ENCODE results near the gene ZCCHC14.
"Not testable (repeated sequence)": the region's sequence is repeated elsewhere in the genome, so short reads cannot be mapped to it uniquely, and the experiment has no call there.

ZCCHC14 gene

GRCh38 chr16:87371261-87371866, 121.5 kb downstream of the ZCCHC14 start:
- no peak overlapping the region for H3K9ac ChIP-seq (ENCODE audit: low read depth, low read length)
- 0 out of 2 replicates have a peak, but pooled peaks cover 3% of the 10 kb centered on the region for H3K4me1 ChIP-seq (ENCODE audit: insufficient read depth, low read length)
- H3K9me3 ChIP-seq (ENCODE audit: control insufficient read depth, insufficient read depth, low read length): no peaks in the 10 kb centered on the region
- H3K36me3 ChIP-seq (ENCODE audit: insufficient read depth, low read length): no peaks in the 10 kb centered on the region

DNA sequence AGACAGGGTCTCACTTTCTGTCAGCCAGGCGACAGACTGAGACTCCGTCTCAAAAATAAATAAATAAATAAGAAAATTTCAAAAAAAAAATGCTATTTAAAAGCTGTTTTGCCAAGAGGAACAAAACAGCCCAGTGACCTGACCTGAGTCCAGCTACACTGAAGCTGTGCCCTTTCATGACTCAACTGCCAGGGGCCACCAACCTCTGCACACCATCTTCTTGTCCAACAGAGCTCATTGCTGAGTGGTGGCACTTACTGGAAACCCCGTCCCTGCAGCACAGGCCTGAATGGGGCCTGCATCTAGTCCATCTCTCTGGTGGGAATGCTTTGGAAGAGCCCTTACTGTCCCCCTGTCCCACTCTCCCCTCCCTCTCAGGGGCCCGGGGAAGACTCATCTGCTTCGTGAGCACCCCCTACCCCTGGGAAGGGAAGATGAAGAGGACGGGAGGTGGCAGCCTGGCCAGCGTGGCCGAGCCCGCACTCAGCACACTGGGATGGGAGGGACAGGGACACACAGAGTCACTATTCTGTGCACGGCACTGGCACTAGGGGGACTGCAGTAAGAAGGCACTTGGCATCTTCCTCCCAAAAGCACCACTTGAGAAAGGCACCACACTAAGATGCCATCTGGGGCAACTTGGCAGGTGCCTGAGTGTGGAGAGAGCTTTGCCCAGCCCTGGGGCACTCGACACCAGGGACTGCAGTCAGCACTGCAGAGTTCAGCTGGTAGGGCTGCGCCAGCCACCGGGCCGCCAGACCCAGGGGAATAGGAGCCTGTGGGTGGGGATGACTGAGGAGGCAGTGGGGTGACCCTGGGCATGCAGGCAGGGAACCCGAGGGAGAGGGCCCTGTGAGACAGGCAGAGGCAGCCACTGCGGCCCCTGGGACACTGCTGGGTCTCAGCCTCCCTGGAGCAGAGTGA, 122.8 kb downstream of the ZCCHC14 start:
- Histone ChIP-seq H3K9me3 (ENCODE audit: control insufficient read depth, insufficient read depth, low read length) (no peaks in the 10 kb centered on the region), H3K4me1 (ENCODE audit: insufficient read depth, low read length) (0 out of 2 replicates have a peak, but pooled peaks cover 3% of the 10 kb centered on the region), H3K36me3 (ENCODE audit: insufficient read depth, low read length) (no peaks in the 10 kb centered on the region), H3K9ac (ENCODE audit: low read depth, low read length) (no peak overlapping the region)

GRCh38 chr16:87369117-87369765, 123.6 kb downstream of the ZCCHC14 start:
- no peaks in the 10 kb centered on the region for H3K36me3 ChIP-seq (ENCODE audit: insufficient read depth, low read length)
- H3K9me3 ChIP-seq (ENCODE audit: control insufficient read depth, insufficient read depth, low read length): no peaks in the 10 kb centered on the region
- H3K9ac ChIP-seq (ENCODE audit: low read depth, low read length): no peak overlapping the region
- 0 out of 2 replicates have a peak, but pooled peaks cover 3% of the 10 kb centered on the region for H3K4me1 ChIP-seq (ENCODE audit: insufficient read depth, low read length)

DNA sequence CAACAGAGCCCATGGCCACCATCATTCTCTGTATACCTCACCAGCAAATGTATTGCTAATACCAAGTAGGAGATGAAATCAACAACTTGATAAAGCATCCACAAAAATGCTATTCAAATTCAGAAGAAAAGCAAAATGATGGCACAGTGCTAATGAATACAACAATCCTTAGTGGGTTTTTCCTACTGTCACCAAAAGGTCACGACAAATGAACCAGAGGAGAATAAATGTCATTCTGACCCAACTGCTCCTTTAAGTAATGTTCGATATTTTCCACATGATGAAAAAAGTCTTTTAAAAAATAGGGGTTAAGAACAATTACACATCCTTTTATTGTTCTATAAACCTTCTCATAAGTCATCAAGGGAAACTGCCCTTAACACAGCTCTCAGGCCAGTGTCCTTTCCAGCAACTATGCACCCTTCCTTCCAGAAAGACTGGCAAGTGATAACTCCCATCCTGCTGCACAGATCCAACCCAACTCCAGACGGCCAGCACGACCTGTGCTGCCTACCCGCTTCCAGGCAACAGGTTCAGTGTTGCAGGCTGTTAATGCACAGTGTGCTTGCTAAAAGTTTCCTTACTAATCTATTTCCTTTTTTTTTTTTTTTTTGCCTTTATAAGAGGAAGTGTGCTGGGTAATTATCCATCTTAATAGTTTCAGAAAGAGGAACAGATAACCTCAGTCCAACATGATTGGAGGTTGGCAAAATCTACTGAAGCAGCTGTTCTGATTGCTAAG, 124.6 kb downstream of the ZCCHC14 start:
- no peak overlapping the region for H3K9ac ChIP-seq (ENCODE audit: low read depth, low read length)
- H3K36me3 ChIP-seq (ENCODE audit: insufficient read depth, low read length): no peaks in the 10 kb centered on the region
- H3K9me3 ChIP-seq (ENCODE audit: control insufficient read depth, insufficient read depth, low read length): no peaks in the 10 kb centered on the region
- 0 out of 2 replicates have a peak, but pooled peaks cover 3% of the 10 kb centered on the region for H3K4me1 ChIP-seq (ENCODE audit: insufficient read depth, low read length)

- no peaks in the 10 kb centered on the region for H3K9me3 ChIP-seq (ENCODE audit: control insufficient read depth, insufficient read depth, low read length)
- H3K4me1 ChIP-seq (ENCODE audit: insufficient read depth, low read length): 0 out of 2 replicates have a peak, but pooled peaks cover 3% of the 10 kb centered on the region
- no peaks in the 10 kb centered on the region for H3K36me3 ChIP-seq (ENCODE audit: insufficient read depth, low read length)
- no peak overlapping the region for H3K9ac ChIP-seq (ENCODE audit: low read depth, low read length)
Measured at GRCh38 chr16:87367529-87367928, 125.3 kb downstream of the ZCCHC14 start.

GRCh38 chr16:87366930-87367329, 125.9 kb downstream of the ZCCHC14 start:
- Histone ChIP-seq H3K9ac (ENCODE audit: low read depth, low read length) (no peak overlapping the region), H3K36me3 (ENCODE audit: insufficient read depth, low read length) (0 out of 2 replicates have a peak, but pooled peaks cover under 1% of the 10 kb centered on the region), H3K4me1 (ENCODE audit: insufficient read depth, low read length) (0 out of 2 replicates have a peak, but pooled peaks cover 3% of the 10 kb centered on the region), H3K9me3 (ENCODE audit: control insufficient read depth, insufficient read depth, low read length) (no peaks in the 10 kb centered on the region)

GRCh38 chr16:87366288-87366687, 126.5 kb downstream of the ZCCHC14 start:
- Histone ChIP-seq H3K36me3 (ENCODE audit: insufficient read depth, low read length) (0 out of 2 replicates have a peak, but pooled peaks cover 7% of the 10 kb centered on the region), H3K4me1 (ENCODE audit: insufficient read depth, low read length) (0 out of 2 replicates have a peak, but pooled peaks cover 3% of the 10 kb centered on the region), H3K9ac (ENCODE audit: low read depth, low read length) (no peak overlapping the region), H3K9me3 (ENCODE audit: control insufficient read depth, insufficient read depth, low read length) (no peaks in the 10 kb centered on the region)

- Histone ChIP-seq H3K4me1 (ENCODE audit: insufficient read depth, low read length) (0 out of 2 replicates have a peak, but pooled peaks cover 3% of the 10 kb centered on the region), H3K36me3 (ENCODE audit: insufficient read depth, low read length) (0 out of 2 replicates have a peak, but pooled peaks cover 7% of the 10 kb centered on the region), H3K9ac (ENCODE audit: low read depth, low read length) (no peak overlapping the region)
Measured at GRCh38 chr16:87365021-87365713, 127.7 kb downstream of the ZCCHC14 start.

GRCh38 chr16:87363771-87364455, 128.9 kb downstream of the ZCCHC14 start:
- Histone ChIP-seq H3K9me3 (ENCODE audit: control insufficient read depth, insufficient read depth, low read length) (no peaks in the 10 kb centered on the region), H3K9ac (ENCODE audit: low read depth, low read length) (no peak overlapping the region), H3K4me1 (ENCODE audit: insufficient read depth, low read length) (no peaks in the 10 kb centered on the region), H3K36me3 (ENCODE audit: insufficient read depth, low read length) (0 out of 2 replicates have a peak, but pooled peaks cover 7% of the 10 kb centered on the region)

More at GRCh38 chr16:87365021-87365713, 127.7 kb downstream of the ZCCHC14 start:
- no peaks in the 10 kb centered on the region for H3K9me3 ChIP-seq (ENCODE audit: control insufficient read depth, insufficient read depth, low read length)

DNA sequence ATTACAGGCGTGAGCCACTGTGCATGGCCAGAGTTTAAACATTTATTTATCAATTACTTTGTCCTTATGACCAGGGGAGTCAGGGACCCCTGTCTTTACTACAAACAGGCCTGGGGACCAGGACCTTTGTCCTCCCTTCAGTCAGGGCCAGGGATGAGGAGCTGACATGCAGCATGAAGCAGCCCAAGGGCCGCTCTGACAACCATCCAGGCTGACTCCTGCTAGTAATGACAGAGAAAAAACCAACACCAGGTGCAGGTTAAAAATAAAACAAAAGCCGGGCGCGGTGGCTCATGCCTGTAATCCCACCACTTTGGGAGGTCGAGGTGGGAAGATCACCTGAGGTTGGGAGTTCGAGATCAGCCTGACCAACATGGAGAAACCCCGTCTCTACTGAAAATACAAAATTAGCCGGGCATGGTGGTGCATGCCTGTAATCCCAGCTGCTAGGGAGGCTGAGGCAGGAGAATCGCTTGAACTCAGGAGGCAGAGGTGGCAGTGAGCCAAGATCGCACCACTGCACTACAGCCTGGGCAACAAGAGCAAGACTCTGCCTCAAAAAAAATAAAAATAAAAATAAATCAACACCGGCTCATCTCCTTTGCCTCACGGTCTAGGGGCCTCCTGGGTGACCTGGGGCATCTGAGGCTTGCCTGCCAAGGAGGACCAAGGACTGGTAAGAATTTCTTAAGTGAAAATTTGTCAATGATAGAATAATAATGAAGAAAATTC, 129.8 kb downstream of the ZCCHC14 start:
- not testable (repeated sequence) for H3K4me1 ChIP-seq (ENCODE audit: insufficient read depth, low read length); H3K36me3 ChIP-seq (ENCODE audit: insufficient read depth, low read length)

GRCh38 chr16:87361916-87362619, 130.8 kb downstream of the ZCCHC14 start:
- Histone ChIP-seq H3K36me3 (ENCODE audit: insufficient read depth, low read length) (0 out of 2 replicates have a peak, but pooled peaks cover 7% of the 10 kb centered on the region), H3K9ac (ENCODE audit: low read depth, low read length) (no peak overlapping the region), H3K4me1 (ENCODE audit: insufficient read depth, low read length) (no peaks in the 10 kb centered on the region), H3K9me3 (ENCODE audit: control insufficient read depth, insufficient read depth, low read length) (no peaks in the 10 kb centered on the region)

More for the DNA sequence above, 129.8 kb downstream of the ZCCHC14 start:
- not testable (repeated sequence) for H3K9ac ChIP-seq (ENCODE audit: low read depth, low read length); H3K9me3 ChIP-seq (ENCODE audit: control insufficient read depth, insufficient read depth, low read length)
